Measurements from ENCODE around the gene AGO1.
"Not testable (repeated sequence)": the region's sequence is repeated elsewhere in the genome, so short reads cannot be mapped to it uniquely, and the experiment has no call there.

Gene AGO1

DNA sequence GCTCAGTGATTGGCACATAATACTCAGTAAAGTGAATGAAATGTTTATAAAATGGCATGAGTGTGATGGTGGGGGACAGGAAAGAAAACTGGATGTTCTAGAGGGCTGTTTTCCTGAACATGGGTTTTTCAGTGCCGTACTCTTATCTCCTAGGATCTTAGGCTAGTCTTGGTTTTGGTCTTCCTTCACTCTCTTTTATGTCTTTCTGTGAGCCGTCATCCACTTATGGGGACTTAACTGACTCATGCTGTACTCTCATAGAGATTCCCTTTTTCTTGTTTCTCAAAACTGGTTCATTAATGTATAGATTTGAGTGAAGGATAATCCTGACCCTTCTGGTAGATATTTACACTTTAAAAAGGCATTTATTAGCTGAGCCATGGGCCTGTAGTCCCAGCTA, 64.5 kb downstream of the AGO1 start:
- Histone ChIP-seq H3K27ac (ENCODE audit: low read length) (no peak overlapping the region), H3K36me3 (replicated peaks; ENCODE audit: low read depth, low read length) (no peaks in the 10 kb centered on the region), H3K27me3 (ENCODE audit: low read depth, low read length) (no peaks in the 10 kb centered on the region), H4K20me1 (ENCODE audit: insufficient read depth, low read length) (no peaks in the 10 kb centered on the region), H3K4me3 (ENCODE audit: low read length) (no peak overlapping the region), H3K4me2 (ENCODE audit: low read length) (no peak overlapping the region), H3K79me2 (ENCODE audit: low read length) (peaks cover 24% of the 10 kb centered on the region), H3K9me3 (ENCODE audit: insufficient read depth, low read length) (no peaks in the 10 kb centered on the region), H3K9ac (ENCODE audit: low read length) (no peak overlapping the region), H3K4me1 (ENCODE audit: low read length) (peaks cover 15% of the 10 kb centered on the region), H2AFZ (ENCODE audit: low read depth, low read length) (no peak overlapping the region)
- TF ChIP-seq EZH2phosphoT487 (IDR thresholded peaks at IDR 0.05; ENCODE audit: low read depth) (no peak), CTCF (IDR thresholded peaks at IDR 0.05; ENCODE audit: low read depth, low read length) (no peak)

DNA sequence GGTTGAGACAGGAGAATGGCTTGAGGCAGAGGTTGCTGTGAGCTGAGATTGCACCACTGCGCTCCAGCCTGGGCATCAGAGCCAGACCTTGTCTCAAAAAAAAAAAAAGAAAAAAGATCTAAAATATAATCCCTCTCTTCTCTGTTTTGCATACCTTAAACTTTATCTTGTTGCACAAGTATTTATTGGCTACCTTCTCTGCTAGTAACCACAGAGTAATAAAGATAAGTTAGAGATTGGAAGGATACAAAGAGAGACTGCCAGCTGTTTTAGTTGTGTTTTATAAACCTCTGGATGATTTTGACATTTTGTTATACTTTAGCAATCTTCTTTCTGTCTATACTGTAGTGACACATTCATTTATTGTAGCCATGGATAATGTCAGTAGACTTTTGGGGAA, 75.5 kb downstream of the AGO1 start:
- Histone ChIP-seq H3K9me3 (ENCODE audit: insufficient read depth, low read length) (no peaks in the 10 kb centered on the region), H3K9ac (ENCODE audit: low read length) (no peak overlapping the region), H3K4me3 (ENCODE audit: low read length) (no peak overlapping the region), H3K4me1 (ENCODE audit: low read length) (no peaks in the 10 kb centered on the region), H2AFZ (ENCODE audit: low read depth, low read length) (no peak overlapping the region), H3K79me2 (ENCODE audit: low read length) (no peaks in the 10 kb centered on the region), H4K20me1 (ENCODE audit: insufficient read depth, low read length) (no peaks in the 10 kb centered on the region), H3K27me3 (ENCODE audit: low read depth, low read length) (no peaks in the 10 kb centered on the region), H3K36me3 (replicated peaks; ENCODE audit: low read depth, low read length) (no peaks in the 10 kb centered on the region), H3K4me2 (ENCODE audit: low read length) (no peak overlapping the region), H3K27ac (ENCODE audit: low read length) (no peak overlapping the region)
- no peak for TF ChIP-seq CTCF (IDR thresholded peaks at IDR 0.05; ENCODE audit: low read depth, low read length)
- no peak for TF ChIP-seq EZH2phosphoT487 (IDR thresholded peaks at IDR 0.05; ENCODE audit: low read depth)

DNA sequence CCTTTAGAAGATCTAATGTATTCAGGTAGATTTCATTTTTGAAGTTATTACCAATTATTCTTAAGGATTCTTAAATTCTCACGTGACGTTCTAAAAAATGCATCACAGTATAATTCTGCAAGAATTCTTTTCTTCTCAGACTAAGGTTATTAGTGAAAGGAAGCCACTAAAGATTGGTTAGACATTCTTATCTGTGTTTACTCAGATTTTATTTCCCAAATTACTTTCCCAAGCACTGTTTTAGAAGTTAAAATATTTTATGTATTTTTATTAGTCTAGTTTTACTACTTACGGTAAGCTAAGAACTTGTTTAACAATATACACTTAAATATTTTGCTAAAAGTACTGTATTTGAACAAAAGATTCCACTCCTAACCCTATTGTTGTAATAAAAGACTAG, 76.3 kb downstream of the AGO1 start:
- no peak overlapping the region for H3K4me2 ChIP-seq (ENCODE audit: low read length)
- no peaks in the 10 kb centered on the region for H3K36me3 ChIP-seq (replicated peaks; ENCODE audit: low read depth, low read length)
- no peak overlapping the region for H3K27ac ChIP-seq (ENCODE audit: low read length)
- H3K27me3 ChIP-seq (ENCODE audit: low read depth, low read length): no peaks in the 10 kb centered on the region
- TF ChIP-seq EZH2phosphoT487 (IDR thresholded peaks at IDR 0.05; ENCODE audit: low read depth) (no peak), CTCF (IDR thresholded peaks at IDR 0.05; ENCODE audit: low read depth, low read length) (no peak)
- no peaks in the 10 kb centered on the region for H3K9me3 ChIP-seq (ENCODE audit: insufficient read depth, low read length)
- H3K79me2 ChIP-seq (ENCODE audit: low read length): no peaks in the 10 kb centered on the region
- no peak overlapping the region for H3K4me3 ChIP-seq (ENCODE audit: low read length)
- H4K20me1 ChIP-seq (ENCODE audit: insufficient read depth, low read length): no peaks in the 10 kb centered on the region
- H3K4me1 ChIP-seq (ENCODE audit: low read length): no peaks in the 10 kb centered on the region
- no peak overlapping the region for H3K9ac ChIP-seq (ENCODE audit: low read length)
- H2AFZ ChIP-seq (ENCODE audit: low read depth, low read length): no peak overlapping the region

- Histone ChIP-seq H3K4me3 (ENCODE audit: low read length) (no peak overlapping the region), H3K9me3 (ENCODE audit: insufficient read depth, low read length) (no peaks in the 10 kb centered on the region), H3K4me2 (ENCODE audit: low read length) (no peak overlapping the region), H3K27ac (ENCODE audit: low read length) (no peak overlapping the region), H3K79me2 (ENCODE audit: low read length) (no peaks in the 10 kb centered on the region), H4K20me1 (ENCODE audit: insufficient read depth, low read length) (no peaks in the 10 kb centered on the region), H3K27me3 (ENCODE audit: low read depth, low read length) (no peaks in the 10 kb centered on the region), H3K4me1 (ENCODE audit: low read length) (no peaks in the 10 kb centered on the region), H3K36me3 (replicated peaks; ENCODE audit: low read depth, low read length) (peaks cover 2% of the 10 kb centered on the region), H2AFZ (ENCODE audit: low read depth, low read length) (no peak overlapping the region), H3K9ac (ENCODE audit: low read length) (no peak overlapping the region)
- no peak for TF ChIP-seq CTCF (IDR thresholded peaks at IDR 0.05; ENCODE audit: low read depth, low read length)
- TF ChIP-seq EZH2phosphoT487 (IDR thresholded peaks at IDR 0.05; ENCODE audit: low read depth): no peak
These were observed 79.9 kb downstream of the AGO1 start for GRCh38 chr1:35962952-35963351.

GRCh38 chr1:35964277-35964676, 81.3 kb downstream of the AGO1 start:
- H3K27me3 ChIP-seq (ENCODE audit: low read depth, low read length); H3K27ac ChIP-seq (ENCODE audit: low read length); H3K79me2 ChIP-seq (ENCODE audit: low read length); H4K20me1 ChIP-seq (ENCODE audit: insufficient read depth, low read length); H3K9me3 ChIP-seq (ENCODE audit: insufficient read depth, low read length); H3K4me3 ChIP-seq (ENCODE audit: low read length); H2AFZ ChIP-seq (ENCODE audit: low read depth, low read length); H3K9ac ChIP-seq (ENCODE audit: low read length); H3K4me1 ChIP-seq (ENCODE audit: low read length); H3K4me2 ChIP-seq (ENCODE audit: low read length): not testable (repeated sequence)
- H3K36me3 ChIP-seq (replicated peaks; ENCODE audit: low read depth, low read length): peaks cover 10% of the 10 kb centered on the region

Measured in OCI-LY3 (cell line).